Testis (tissue), 2 donors: ENCODE data around the gene GABRB2.

Experiments
- CTCF ChIP-seq, 3 experiments: fragments of 450-650 bp in 2 of 3; fragments of 200-600 bp in 1 of 3; sonication (generic) in 1 of 3; IDR thresholded peaks; one replicate each; pipeline ENCODE4 v1.5.1; 2016 to 2019; ENCODE audit warnings: antibody characterized with exemption in 3 of 3, mild to moderate bottlenecking in 2 of 3, moderate library complexity in 1 of 3
- POLR2A ChIP-seq: fragments of 450-650 bp; IDR thresholded peaks from one replicate; pipeline ENCODE4 v1.6.1; 2017; ENCODE audit warnings: antibody characterized with exemption, mild to moderate bottlenecking, moderate library complexity

GRCh38 chr5:161311965-161312364 is 234.6 kb downstream of the GABRB2 start:
- TF ChIP-seq CTCF (IDR thresholded peaks at IDR 0.05) = no peak
- TF ChIP-seq POLR2A = no peak
